ENCODE measurements around the gene TSC22D4.

Gene TSC22D4

DNA sequence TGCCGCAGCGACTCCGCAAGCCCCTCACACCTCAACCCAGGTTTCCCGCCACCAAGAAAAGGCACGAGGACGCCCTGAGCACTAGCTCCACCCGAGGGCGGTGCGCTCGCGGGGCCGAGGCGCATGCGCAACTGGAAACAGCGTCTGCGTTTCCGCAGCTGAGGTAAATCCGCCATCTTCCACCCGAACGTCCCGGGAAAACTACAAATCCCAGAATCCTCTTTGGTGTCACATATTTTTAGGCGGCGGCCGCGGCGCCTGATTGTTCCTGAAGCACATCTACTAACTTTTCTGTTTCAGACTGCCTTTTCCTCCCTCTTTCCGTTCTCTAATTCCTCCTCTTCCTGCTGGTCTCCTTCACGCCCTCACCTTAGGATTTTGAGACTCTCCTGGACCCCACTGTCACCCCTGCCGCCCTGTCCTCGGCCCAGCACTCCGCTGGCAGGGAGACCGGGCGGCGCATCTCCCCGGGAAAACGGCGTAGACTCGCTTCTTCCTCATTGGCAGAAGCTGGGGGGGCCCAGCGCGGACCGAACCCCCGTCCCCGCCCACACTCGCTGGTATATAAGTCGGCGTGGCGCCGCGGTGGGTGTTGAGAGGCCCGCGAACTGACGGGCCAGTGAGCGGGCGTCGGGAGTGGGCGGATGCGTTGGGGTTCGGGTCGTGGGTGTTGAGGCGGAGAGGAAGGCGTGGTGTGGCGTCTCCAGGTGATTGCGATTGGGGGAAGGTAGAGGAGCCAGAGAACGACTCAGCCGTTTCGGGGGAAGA is 50.6 kb downstream of the TSC22D4 start, which contains the start of gene ZCWPW1:
TSS of gene ZCWPW1 (minus strand) at position 505 of the 768 bp plus-strand sequence. CDS start 8,054 bp downstream, outside the sequence.
- peak; percentile 99 for DNase-seq (ENCODE audit: low read depth)
- H3K4me3 ChIP-seq (replicated peaks; ENCODE audit: low read depth, low read length) = peak within 1 kb of the TSS; percentile 74
- TF ChIP-seq, protein P1, sequence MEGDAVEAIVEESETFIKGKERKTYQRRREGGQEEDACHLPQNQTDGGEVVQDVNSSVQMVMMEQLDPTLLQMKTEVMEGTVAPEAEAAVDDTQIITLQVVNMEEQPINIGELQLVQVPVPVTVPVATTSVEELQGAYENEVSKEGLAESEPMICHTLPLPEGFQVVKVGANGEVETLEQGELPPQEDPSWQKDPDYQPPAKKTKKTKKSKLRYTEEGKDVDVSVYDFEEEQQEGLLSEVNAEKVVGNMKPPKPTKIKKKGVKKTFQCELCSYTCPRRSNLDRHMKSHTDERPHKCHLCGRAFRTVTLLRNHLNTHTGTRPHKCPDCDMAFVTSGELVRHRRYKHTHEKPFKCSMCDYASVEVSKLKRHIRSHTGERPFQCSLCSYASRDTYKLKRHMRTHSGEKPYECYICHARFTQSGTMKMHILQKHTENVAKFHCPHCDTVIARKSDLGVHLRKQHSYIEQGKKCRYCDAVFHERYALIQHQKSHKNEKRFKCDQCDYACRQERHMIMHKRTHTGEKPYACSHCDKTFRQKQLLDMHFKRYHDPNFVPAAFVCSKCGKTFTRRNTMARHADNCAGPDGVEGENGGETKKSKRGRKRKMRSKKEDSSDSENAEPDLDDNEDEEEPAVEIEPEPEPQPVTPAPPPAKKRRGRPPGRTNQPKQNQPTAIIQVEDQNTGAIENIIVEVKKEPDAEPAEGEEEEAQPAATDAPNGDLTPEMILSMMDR (IDR thresholded peaks at IDR 0.05; ENCODE audit: low read length, missing control alignments) = no peak

DNA sequence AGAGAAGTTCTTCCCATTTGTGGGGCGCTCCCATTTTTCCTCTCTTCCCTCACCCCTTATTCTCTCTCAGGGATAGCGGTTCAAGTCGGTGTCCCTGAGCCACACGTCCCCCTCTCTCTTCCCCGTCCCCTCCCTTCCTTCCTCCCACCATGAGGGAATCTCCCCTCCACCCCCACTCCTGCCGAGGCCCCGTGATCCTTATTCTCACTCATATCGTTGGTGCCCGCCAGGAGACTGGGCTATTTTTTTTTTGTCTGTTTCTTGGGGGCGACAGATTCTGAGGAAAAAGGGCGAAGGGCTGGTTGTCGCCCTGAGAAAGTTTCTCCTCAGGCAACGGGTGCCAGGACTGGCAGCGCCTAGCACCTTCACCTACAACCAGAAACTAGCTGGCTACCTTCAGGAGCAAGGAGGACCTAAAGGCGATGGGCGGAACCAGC is 51.2 kb downstream of the TSC22D4 start:
- peak overlapping the region; percentile 74 for H3K4me3 ChIP-seq (replicated peaks; ENCODE audit: low read depth, low read length)
- DNase-seq (ENCODE audit: low read depth) = no peak
- TF ChIP-seq, protein P1 (IDR thresholded peaks at IDR 0.05; ENCODE audit: low read length, missing control alignments) = no peak

DNA sequence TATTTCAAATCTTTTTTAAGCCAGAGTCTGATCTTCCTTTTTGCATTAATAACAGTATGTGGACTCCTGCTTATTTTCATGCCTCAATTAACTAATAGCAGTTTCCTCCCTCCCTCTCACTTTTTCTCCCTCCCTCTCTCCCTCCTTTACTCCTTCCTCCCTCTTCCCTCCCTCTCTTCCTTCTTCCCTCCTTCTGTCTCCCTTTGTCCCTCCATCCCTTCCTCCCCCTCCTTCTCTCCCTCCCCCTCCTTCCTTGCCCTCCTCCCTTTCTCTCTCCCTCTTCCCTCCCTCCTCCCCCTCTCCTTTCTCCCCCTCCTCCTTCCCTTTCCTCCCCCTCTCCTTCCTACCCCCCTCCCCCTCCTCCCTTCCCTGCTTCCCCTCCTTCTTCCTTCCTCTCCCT is 52.5 kb downstream of the TSC22D4 start:
- TF ChIP-seq, protein P1 (IDR thresholded peaks at IDR 0.05; ENCODE audit: low read length, missing control alignments) = no peak
- DNase-seq (ENCODE audit: low read depth) = no peak
- H3K4me3 ChIP-seq (replicated peaks; ENCODE audit: low read depth, low read length) = no peak overlapping the region

DNA sequence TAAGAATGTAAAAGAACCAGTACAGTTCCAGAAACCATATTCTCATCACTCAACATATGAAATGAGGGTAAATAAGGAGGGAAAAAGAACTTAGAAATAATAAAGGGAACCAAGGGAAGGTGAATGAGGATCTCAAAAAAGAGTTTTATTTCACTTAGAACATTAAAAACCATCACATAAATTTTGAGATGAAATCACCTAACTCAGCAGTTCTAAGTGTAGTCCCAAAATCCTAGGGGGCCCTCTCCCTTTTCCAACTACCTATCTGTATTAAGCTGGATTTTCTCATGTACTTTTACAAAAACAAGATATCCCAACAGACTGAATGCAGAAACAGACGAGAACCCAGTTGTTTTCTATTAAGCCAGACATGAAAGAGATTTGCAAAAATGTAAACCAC is 53.7 kb downstream of the TSC22D4 start:
- TF ChIP-seq, protein P1 (IDR thresholded peaks at IDR 0.05; ENCODE audit: low read length, missing control alignments) = no peak
- no peak overlapping the region for H3K4me3 ChIP-seq (replicated peaks; ENCODE audit: low read depth, low read length)
- no peak for DNase-seq (ENCODE audit: low read depth)

DNA sequence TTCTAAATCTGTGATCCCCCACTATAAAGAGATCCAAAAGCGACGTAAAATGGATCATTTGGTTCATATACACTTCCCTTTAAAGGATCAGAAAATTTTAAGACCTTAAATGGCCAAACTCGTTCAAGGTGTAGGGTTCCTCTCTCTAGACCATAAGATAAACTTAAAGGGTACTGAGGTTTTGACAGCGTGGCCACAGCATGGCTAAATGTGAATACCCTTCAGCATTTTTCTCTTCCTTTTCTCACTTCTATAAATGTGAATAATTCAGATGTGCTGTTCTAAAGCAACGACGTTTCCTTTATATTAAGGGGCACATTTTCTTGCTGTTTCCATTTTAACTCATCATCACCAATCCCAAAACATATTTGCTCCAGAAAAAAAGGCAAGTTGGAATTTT is 55.7 kb downstream of the TSC22D4 start:
- no peak for DNase-seq (ENCODE audit: low read depth)
- H3K4me3 ChIP-seq (replicated peaks; ENCODE audit: low read depth, low read length) = no peak overlapping the region
- TF ChIP-seq, protein P1 (IDR thresholded peaks at IDR 0.05; ENCODE audit: low read length, missing control alignments) = no peak

DNA sequence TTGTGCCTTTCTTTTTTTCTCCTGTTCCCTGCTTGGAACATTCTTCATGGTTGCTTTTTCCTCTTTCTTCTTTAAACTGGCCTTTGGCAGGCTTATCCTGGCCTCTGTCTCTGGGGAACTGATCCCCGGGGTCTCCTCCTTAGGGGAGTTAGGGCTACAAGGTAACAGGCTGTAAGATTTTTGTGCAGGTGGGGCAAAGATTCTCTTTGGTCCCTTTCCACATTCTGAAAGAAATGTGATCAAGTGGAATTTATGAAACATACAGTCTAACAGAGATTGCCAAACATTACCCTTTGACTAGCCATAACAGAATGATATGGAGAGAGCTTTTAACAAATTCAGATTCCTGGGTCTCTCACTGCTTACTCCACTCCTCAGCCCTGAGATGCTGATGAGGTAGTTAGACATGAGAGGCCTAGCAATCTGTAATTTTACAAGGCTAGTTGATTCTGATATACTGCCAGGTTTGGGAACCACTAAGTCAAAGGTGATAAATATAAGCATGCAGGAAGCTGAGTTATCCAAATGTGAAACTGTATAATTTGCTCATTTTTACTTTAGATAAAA is 59.3 kb downstream of the TSC22D4 start:
- DNase-seq (ENCODE audit: low read depth) = no peak
- H3K4me3 ChIP-seq (replicated peaks; ENCODE audit: low read depth, low read length) = no peak overlapping the region
- TF ChIP-seq, protein P1 (IDR thresholded peaks at IDR 0.05; ENCODE audit: low read length, missing control alignments) = no peak

Data from fibroblast of pulmonary artery (primary cell).